Measurements from ENCODE around the gene ACSL4.

GRCh38 chrX:109707720-109708119 lies 25.3 kb downstream of the ACSL4 start:
- TF ChIP-seq CTCF (conservative IDR thresholded peaks at IDR 0.05; ENCODE audit: low read length) (no peak), EZH2phosphoT487 (IDR thresholded peaks at IDR 0.05; ENCODE audit: borderline replicate concordance) (no peak)

Data from Loucy (cell line).